Liver (tissue), 9 donors: ENCODE data around the gene CAV2. TPM values are rescaled to one million over a fixed set of nuclear protein-coding genes. Genes with fewer than 3 reads are reported as not detected.

Source experiments
- DNase-seq: peaks from one replicate; pipeline ENCODE4 v3.0.0-alpha.2; 2017; ENCODE audit warnings: low spot score
- H3K27ac ChIP-seq, 2 donors: one replicate each; pipeline ENCODE4 v1.7.0; 2013; ENCODE audit warnings: inconsistent platforms in 2 of 2, low read length in 2 of 2, control low read depth in 1 of 2, low read depth in 1 of 2, mild to moderate bottlenecking in 1 of 2
- H3K27me3 ChIP-seq, 4 donors: one replicate each; pipeline versions ENCODE4 v1.6.1 to v1.7.0; 2013; ENCODE audit warnings: low read length in 3 of 4, inconsistent platforms in 1 of 4, mild to moderate bottlenecking in 1 of 4, moderate library complexity in 1 of 4; ENCODE audit not compliant: control insufficient read depth in 4 of 4, insufficient read depth in 4 of 4
- H3K36me3 ChIP-seq, 4 donors: one replicate each; pipeline versions ENCODE4 v1.6.1 to v1.7.0; 2013; ENCODE audit warnings: low read length in 3 of 4, mild to moderate bottlenecking in 3 of 4, low read depth in 1 of 4, moderate library complexity in 1 of 4; ENCODE audit not compliant: control insufficient read depth in 4 of 4, insufficient read depth in 3 of 4
- H3K4me1 ChIP-seq, 4 donors: one replicate each; pipeline versions ENCODE4 v1.6.1 to v1.7.0; 2013; ENCODE audit warnings: low read length in 3 of 4, mild to moderate bottlenecking in 3 of 4, moderate library complexity in 1 of 4; ENCODE audit not compliant: control insufficient read depth in 4 of 4, insufficient read depth in 4 of 4
- H3K4me3 ChIP-seq, 3 donors: one replicate each; pipeline versions ENCODE4 v1.6.1 to v1.7.0; 2013; ENCODE audit warnings: low read length in 3 of 3, control low read depth in 1 of 3, low read depth in 1 of 3, mild to moderate bottlenecking in 1 of 3
- H3K9ac ChIP-seq, 2 donors: one replicate each; pipeline ENCODE4 v1.7.0; 2013; ENCODE audit warnings: low read length in 2 of 2, mild to moderate bottlenecking in 2 of 2, moderate library complexity in 2 of 2, control low read depth in 1 of 2, low read depth in 1 of 2
- H3K9me3 ChIP-seq, 4 donors: one replicate each; pipeline versions ENCODE4 v1.6.1 to v1.7.0; 2013; ENCODE audit warnings: low read length in 3 of 4; ENCODE audit not compliant: control insufficient read depth in 4 of 4
- EGR1 ChIP-seq, 2 donors: IDR thresholded peaks; 2 replicates each; pipeline ENCODE4 v1.6.1; 2016 to 2018; ENCODE audit warnings: antibody characterized with exemption in 2 of 2, low read depth in 2 of 2
- FOXA1 ChIP-seq: IDR thresholded peaks from 2 replicates; pipeline ENCODE4 v1.6.1; 2016; ENCODE audit warnings: antibody characterized with exemption
- FOXA2 ChIP-seq: IDR thresholded peaks from 2 replicates; pipeline ENCODE4 v1.6.1; 2016; ENCODE audit warnings: antibody characterized with exemption
- GABPA ChIP-seq, 2 donors: IDR thresholded peaks in 1 of 2; conservative IDR thresholded peaks in 1 of 2; 2 replicates each; pipeline ENCODE4 v1.6.1; 2016; ENCODE audit warnings: antibody characterized with exemption in 2 of 2, mild to moderate bottlenecking in 1 of 2, moderate library complexity in 1 of 2
- HNF4A ChIP-seq, 2 donors: conservative IDR thresholded peaks; 2 replicates each; pipeline ENCODE4 v1.6.1; 2016; ENCODE audit warnings: antibody characterized with exemption in 2 of 2, mild to moderate bottlenecking in 2 of 2
- HNF4G ChIP-seq: IDR thresholded peaks from 2 replicates; pipeline ENCODE4 v1.6.1; 2016; ENCODE audit warnings: antibody characterized with exemption
- JUND ChIP-seq, 2 donors: IDR thresholded peaks; 2 replicates each; pipeline ENCODE4 v1.6.1; 2016; ENCODE audit warnings: antibody characterized with exemption in 2 of 2
- NR2F2 ChIP-seq: IDR thresholded peaks from 2 replicates; pipeline ENCODE4 v1.6.1; 2016; ENCODE audit warnings: antibody characterized with exemption
- RAD21 ChIP-seq, 2 donors: IDR thresholded peaks; 2 replicates each; pipeline ENCODE4 v1.6.1; 2016; ENCODE audit warnings: antibody characterized with exemption in 2 of 2, mild to moderate bottlenecking in 2 of 2
- RXRA ChIP-seq, 2 donors: IDR thresholded peaks; 2 replicates each; pipeline ENCODE4 v1.6.1; 2017 to 2018; ENCODE audit warnings: antibody characterized with exemption in 2 of 2, mild to moderate bottlenecking in 1 of 2
- SP1 ChIP-seq: IDR thresholded peaks from 2 replicates; pipeline ENCODE4 v1.6.1; 2018; ENCODE audit warnings: antibody characterized with exemption, mild to moderate bottlenecking
- TAF1 ChIP-seq: conservative IDR thresholded peaks from 2 replicates; pipeline ENCODE4 v1.6.1; 2016; ENCODE audit warnings: antibody characterized with exemption, mild to moderate bottlenecking
- YY1 ChIP-seq: IDR thresholded peaks from 2 replicates; pipeline ENCODE4 v1.6.1; 2016; ENCODE audit warnings: antibody characterized with exemption, mild to moderate bottlenecking
- WGBS: extraction: QIAGEN DNeasy Blood & Tissue Kit; methylation state at CpG from one replicate; pipeline ENCODE4 v1.1.7; 2013; 5-methylcytosine and 5-hydroxymethylcytosine counted together
- polyA plus RNA-seq, 2 donors: library from polyadenylated mRNA; stranded (reverse) in 1 of 2; unstranded in 1 of 2; fragments of 200-250 nt in 1 of 2; fragments of >200 nt in 1 of 2; fragmentation: Nextera tagmentation in 1 of 2; extraction: Ambion mirVana in 1 of 2; gene quantifications; one replicate each; pipeline versions ENCODE4 v1.2.1 to v1.2.3, GENCODE V29; 2013 to 2015
- total RNA-seq, 2 donors: library from RNA; depleted of rRNA; stranded (reverse); fragments of >200 nt; gene quantifications; one replicate each; pipeline ENCODE4 v1.2.3, GENCODE V29; 2014
- TF ChIP-seq, protein P1 (sequence below): IDR thresholded peaks from 2 replicates; pipeline ENCODE4 v1.6.1; 2016; ENCODE audit warnings: antibody characterized with exemption
- TF ChIP-seq, protein P2 (sequence below): IDR thresholded peaks from 2 replicates; pipeline ENCODE4 v1.6.1; 2016; ENCODE audit warnings: antibody characterized with exemption
- TF ChIP-seq, protein P3 (sequence below): fragments of 150-350 bp; IDR thresholded peaks from 2 replicates; pipeline ENCODE4 v1.5.1; 2017; ENCODE audit warnings: improper control_type of control experiment, low read depth, low read length; ENCODE audit not compliant: missing input control
- TF ChIP-seq, protein P4 (sequence below): IDR thresholded peaks from 2 replicates; pipeline ENCODE4 v1.6.1; 2016; ENCODE audit warnings: antibody characterized with exemption
- TF ChIP-seq, protein P5 (sequence below): IDR thresholded peaks from 2 replicates; pipeline ENCODE4 v1.6.1; 2016; ENCODE audit warnings: antibody characterized with exemption, mild to moderate bottlenecking
- donor health status: healthy.
- donor health status: healthy.
- donor health status: healthy.
- donor health status: healthy.
- donor health status: healthy.

CAV2 gene
- total and polyA plus RNA-seq, 4 donors: 6.8 to 29.7 (median 19.9) TPM

DNA sequence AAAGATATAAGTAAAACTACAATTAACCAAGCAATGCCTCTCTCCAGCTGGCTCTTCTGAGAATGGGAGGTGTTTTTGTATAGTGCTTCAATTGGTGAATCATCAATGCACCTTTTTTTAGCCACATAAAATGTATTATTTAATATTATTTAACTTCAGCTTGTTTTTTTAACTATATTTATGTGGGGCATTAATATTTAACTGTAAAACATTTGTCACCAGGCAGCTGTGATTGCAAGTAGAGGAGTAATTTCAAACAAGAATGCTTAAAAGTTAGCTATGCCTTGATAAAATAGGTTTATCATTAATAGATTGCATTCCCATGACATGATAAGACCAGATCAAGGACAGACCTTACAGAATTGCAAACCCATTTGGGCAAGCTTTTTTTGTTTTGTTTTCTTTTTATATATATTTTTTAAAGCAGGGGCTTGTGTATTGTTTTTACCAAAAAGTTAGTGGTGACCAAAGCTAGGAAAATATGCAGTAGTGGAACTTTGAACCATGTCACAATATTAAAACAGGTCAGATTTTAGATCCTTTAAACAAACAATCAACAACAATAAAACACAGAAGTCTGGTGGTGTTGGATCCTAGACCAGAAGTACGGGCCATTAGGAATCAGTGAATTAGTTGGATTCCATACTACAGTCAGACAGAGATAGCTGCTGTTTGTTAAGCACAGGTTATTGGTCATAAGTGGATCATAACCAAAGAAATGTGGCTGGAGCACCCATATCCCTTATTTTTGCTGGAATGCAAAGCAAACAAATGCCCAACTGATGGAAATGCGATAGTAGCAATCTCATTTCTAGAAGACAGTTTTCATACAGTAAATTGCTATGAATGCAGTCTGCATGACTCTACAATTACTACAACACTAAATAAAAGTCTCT lies 2.9 kb downstream of the CAV2 start:
- peak; percentile 45 for TF ChIP-seq SP1
- TF ChIP-seq, protein P1, sequence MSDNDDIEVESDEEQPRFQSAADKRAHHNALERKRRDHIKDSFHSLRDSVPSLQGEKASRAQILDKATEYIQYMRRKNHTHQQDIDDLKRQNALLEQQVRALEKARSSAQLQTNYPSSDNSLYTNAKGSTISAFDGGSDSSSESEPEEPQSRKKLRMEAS: no peak
- TF ChIP-seq HNF4A (conservative IDR thresholded peaks at IDR 0.05): peak; percentile 71 to 72
- no peak for TF ChIP-seq JUND (IDR thresholded peaks at IDR 0.05)
- no peak for TF ChIP-seq TAF1
- TF ChIP-seq FOXA2: no peak
- TF ChIP-seq, protein P2, sequence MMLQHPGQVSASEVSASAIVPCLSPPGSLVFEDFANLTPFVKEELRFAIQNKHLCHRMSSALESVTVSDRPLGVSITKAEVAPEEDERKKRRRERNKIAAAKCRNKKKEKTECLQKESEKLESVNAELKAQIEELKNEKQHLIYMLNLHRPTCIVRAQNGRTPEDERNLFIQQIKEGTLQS: no peak
- Histone ChIP-seq H3K9ac (no peak overlapping the region), H3K36me3 (peaks cover 0 to 7% (median 0%) of the 10 kb centered on the region in 4 donors), H3K4me1 (peaks cover 0 to 30% (median 13%) of the 10 kb centered on the region in 4 donors), H3K27me3 (no peaks in the 10 kb centered on the region), H3K4me3 (no peak overlapping the region), H3K27ac (peak overlapping the region; percentile 91 to 92), H3K9me3 (no peaks in the 10 kb centered on the region)
- DNase-seq: no peak
- WGBS: 57% methylated on average over 2 of the region's 2 CpGs

DNA sequence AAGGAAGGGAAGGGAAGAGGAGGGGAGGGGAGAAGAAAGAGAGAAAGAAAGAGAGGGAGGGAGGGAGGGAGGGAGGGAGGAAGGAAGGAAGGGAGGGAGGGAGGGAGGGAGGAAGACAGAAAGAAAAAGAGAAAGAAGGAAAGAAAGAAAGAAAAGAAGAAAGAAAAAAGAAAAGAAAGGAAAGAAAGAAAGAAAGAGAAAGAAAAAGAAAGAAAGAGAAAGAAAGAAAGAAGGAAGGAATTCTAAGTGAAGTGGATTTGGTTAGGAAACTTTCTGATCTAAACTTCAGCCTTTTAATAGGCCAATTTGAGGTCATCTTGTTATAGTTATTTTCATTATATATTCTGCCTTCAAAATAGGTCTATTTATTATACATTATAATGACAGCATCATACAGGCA lies 4.3 kb downstream of the CAV2 start:
- peaks cover 0 to 7% (median 1%) of the 10 kb centered on the region in 4 donors for H3K36me3 ChIP-seq
- DNase-seq: no peak
- peaks cover 0 to 30% (median 13%) of the 10 kb centered on the region in 4 donors for H3K4me1 ChIP-seq
- H3K27me3 ChIP-seq: no peaks in the 10 kb centered on the region
- no peak overlapping the region for H3K4me3 ChIP-seq
- no peak overlapping the region for H3K27ac ChIP-seq
- TF ChIP-seq GABPA (IDR thresholded peaks at IDR 0.05 in 1 of 2, conservative IDR thresholded peaks at IDR 0.05 in 1 of 2) (no peak), SP1 (no peak), TAF1 (no peak), RAD21 (IDR thresholded peaks at IDR 0.05) (no peak), HNF4A (conservative IDR thresholded peaks at IDR 0.05) (no peak), NR2F2 (no peak), FOXA1 (no peak), JUND (IDR thresholded peaks at IDR 0.05) (no peak), RXRA (IDR thresholded peaks at IDR 0.05) (no peak), YY1 (no peak), EGR1 (IDR thresholded peaks at IDR 0.05; ENCODE audit: low read depth in 2 of 2) (no peak), FOXA2 (no peak), HNF4G (no peak)
- TF ChIP-seq, protein P1: no peak
- TF ChIP-seq, protein P3, sequence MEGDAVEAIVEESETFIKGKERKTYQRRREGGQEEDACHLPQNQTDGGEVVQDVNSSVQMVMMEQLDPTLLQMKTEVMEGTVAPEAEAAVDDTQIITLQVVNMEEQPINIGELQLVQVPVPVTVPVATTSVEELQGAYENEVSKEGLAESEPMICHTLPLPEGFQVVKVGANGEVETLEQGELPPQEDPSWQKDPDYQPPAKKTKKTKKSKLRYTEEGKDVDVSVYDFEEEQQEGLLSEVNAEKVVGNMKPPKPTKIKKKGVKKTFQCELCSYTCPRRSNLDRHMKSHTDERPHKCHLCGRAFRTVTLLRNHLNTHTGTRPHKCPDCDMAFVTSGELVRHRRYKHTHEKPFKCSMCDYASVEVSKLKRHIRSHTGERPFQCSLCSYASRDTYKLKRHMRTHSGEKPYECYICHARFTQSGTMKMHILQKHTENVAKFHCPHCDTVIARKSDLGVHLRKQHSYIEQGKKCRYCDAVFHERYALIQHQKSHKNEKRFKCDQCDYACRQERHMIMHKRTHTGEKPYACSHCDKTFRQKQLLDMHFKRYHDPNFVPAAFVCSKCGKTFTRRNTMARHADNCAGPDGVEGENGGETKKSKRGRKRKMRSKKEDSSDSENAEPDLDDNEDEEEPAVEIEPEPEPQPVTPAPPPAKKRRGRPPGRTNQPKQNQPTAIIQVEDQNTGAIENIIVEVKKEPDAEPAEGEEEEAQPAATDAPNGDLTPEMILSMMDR: no peak
- TF ChIP-seq, protein P4, sequence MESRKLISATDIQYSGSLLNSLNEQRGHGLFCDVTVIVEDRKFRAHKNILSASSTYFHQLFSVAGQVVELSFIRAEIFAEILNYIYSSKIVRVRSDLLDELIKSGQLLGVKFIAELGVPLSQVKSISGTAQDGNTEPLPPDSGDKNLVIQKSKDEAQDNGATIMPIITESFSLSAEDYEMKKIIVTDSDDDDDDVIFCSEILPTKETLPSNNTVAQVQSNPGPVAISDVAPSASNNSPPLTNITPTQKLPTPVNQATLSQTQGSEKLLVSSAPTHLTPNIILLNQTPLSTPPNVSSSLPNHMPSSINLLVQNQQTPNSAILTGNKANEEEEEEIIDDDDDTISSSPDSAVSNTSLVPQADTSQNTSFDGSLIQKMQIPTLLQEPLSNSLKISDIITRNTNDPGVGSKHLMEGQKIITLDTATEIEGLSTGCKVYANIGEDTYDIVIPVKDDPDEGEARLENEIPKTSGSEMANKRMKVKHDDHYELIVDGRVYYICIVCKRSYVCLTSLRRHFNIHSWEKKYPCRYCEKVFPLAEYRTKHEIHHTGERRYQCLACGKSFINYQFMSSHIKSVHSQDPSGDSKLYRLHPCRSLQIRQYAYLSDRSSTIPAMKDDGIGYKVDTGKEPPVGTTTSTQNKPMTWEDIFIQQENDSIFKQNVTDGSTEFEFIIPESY: no peak
- TF ChIP-seq, protein P2: no peak
- TF ChIP-seq, protein P5, sequence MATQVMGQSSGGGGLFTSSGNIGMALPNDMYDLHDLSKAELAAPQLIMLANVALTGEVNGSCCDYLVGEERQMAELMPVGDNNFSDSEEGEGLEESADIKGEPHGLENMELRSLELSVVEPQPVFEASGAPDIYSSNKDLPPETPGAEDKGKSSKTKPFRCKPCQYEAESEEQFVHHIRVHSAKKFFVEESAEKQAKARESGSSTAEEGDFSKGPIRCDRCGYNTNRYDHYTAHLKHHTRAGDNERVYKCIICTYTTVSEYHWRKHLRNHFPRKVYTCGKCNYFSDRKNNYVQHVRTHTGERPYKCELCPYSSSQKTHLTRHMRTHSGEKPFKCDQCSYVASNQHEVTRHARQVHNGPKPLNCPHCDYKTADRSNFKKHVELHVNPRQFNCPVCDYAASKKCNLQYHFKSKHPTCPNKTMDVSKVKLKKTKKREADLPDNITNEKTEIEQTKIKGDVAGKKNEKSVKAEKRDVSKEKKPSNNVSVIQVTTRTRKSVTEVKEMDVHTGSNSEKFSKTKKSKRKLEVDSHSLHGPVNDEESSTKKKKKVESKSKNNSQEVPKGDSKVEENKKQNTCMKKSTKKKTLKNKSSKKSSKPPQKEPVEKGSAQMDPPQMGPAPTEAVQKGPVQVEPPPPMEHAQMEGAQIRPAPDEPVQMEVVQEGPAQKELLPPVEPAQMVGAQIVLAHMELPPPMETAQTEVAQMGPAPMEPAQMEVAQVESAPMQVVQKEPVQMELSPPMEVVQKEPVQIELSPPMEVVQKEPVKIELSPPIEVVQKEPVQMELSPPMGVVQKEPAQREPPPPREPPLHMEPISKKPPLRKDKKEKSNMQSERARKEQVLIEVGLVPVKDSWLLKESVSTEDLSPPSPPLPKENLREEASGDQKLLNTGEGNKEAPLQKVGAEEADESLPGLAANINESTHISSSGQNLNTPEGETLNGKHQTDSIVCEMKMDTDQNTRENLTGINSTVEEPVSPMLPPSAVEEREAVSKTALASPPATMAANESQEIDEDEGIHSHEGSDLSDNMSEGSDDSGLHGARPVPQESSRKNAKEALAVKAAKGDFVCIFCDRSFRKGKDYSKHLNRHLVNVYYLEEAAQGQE: no peak
- H3K9me3 ChIP-seq: no peaks in the 10 kb centered on the region
- H3K9ac ChIP-seq: no peak overlapping the region
